ENCODE measurements around the gene LCN10.

Gene LCN10

GRCh38 chr9:136777359-136777758 lies 34.6 kb upstream of the LCN10 start:
- Histone ChIP-seq H2AFZ (ENCODE audit: low read depth, low read length) (no peak overlapping the region), H3K27me3 (ENCODE audit: low read depth, low read length) (peaks cover 33% of the 10 kb centered on the region), H3K36me3 (replicated peaks; ENCODE audit: low read depth, low read length) (no peaks in the 10 kb centered on the region), H3K9ac (ENCODE audit: low read length) (no peak overlapping the region), H3K79me2 (ENCODE audit: low read length) (no peaks in the 10 kb centered on the region), H4K20me1 (ENCODE audit: insufficient read depth, low read length) (no peaks in the 10 kb centered on the region), H3K27ac (ENCODE audit: low read length) (no peak overlapping the region), H3K4me3 (ENCODE audit: low read length) (no peak overlapping the region), H3K4me1 (ENCODE audit: low read length) (no peaks in the 10 kb centered on the region), H3K9me3 (ENCODE audit: insufficient read depth, low read length) (peaks cover 5% of the 10 kb centered on the region), H3K4me2 (ENCODE audit: low read length) (peak overlapping the region; percentile 4; the same call in 1 of the 2 replicates)
- TF ChIP-seq EZH2phosphoT487 (IDR thresholded peaks at IDR 0.05; ENCODE audit: low read depth), result no peak
- no peak for TF ChIP-seq CTCF (IDR thresholded peaks at IDR 0.05; ENCODE audit: low read depth, low read length)

GRCh38 chr9:136776947-136777346 lies 34.2 kb upstream of the LCN10 start:
- no peaks in the 10 kb centered on the region for H3K36me3 ChIP-seq (replicated peaks; ENCODE audit: low read depth, low read length)
- H3K4me2 ChIP-seq (ENCODE audit: low read length), result peak overlapping the region; percentile 4; the same call in 1 of the 2 replicates
- TF ChIP-seq EZH2phosphoT487 (IDR thresholded peaks at IDR 0.05; ENCODE audit: low read depth) (no peak), CTCF (IDR thresholded peaks at IDR 0.05; ENCODE audit: low read depth, low read length) (no peak)
- H3K9me3 ChIP-seq (ENCODE audit: insufficient read depth, low read length), result peaks cover 5% of the 10 kb centered on the region
- no peak overlapping the region for H3K27ac ChIP-seq (ENCODE audit: low read length)
- no peaks in the 10 kb centered on the region for H3K4me1 ChIP-seq (ENCODE audit: low read length)
- H3K4me3 ChIP-seq (ENCODE audit: low read length), result no peak overlapping the region
- peaks cover 33% of the 10 kb centered on the region for H3K27me3 ChIP-seq (ENCODE audit: low read depth, low read length)
- H2AFZ ChIP-seq (ENCODE audit: low read depth, low read length), result no peak overlapping the region
- H3K9ac ChIP-seq (ENCODE audit: low read length), result no peak overlapping the region
- H4K20me1 ChIP-seq (ENCODE audit: insufficient read depth, low read length), result no peaks in the 10 kb centered on the region
- H3K79me2 ChIP-seq (ENCODE audit: low read length), result no peaks in the 10 kb centered on the region

GRCh38 chr9:136775191-136775590 lies 32.5 kb upstream of the LCN10 start:
- no peaks in the 10 kb centered on the region for H3K36me3 ChIP-seq (replicated peaks; ENCODE audit: low read depth, low read length)
- H3K4me3 ChIP-seq (ENCODE audit: low read length), result no peak overlapping the region
- H2AFZ ChIP-seq (ENCODE audit: low read depth, low read length), result no peak overlapping the region
- no peaks in the 10 kb centered on the region for H3K79me2 ChIP-seq (ENCODE audit: low read length)
- no peak overlapping the region for H3K9ac ChIP-seq (ENCODE audit: low read length)
- no peak overlapping the region for H3K27ac ChIP-seq (ENCODE audit: low read length)
- TF ChIP-seq EZH2phosphoT487 (IDR thresholded peaks at IDR 0.05; ENCODE audit: low read depth) (no peak), CTCF (IDR thresholded peaks at IDR 0.05; ENCODE audit: low read depth, low read length) (no peak)
- peaks cover 31% of the 10 kb centered on the region for H3K27me3 ChIP-seq (ENCODE audit: low read depth, low read length)
- H4K20me1 ChIP-seq (ENCODE audit: insufficient read depth, low read length), result no peaks in the 10 kb centered on the region
- no peaks in the 10 kb centered on the region for H3K4me1 ChIP-seq (ENCODE audit: low read length)
- H3K4me2 ChIP-seq (ENCODE audit: low read length), result no peak overlapping the region
- H3K9me3 ChIP-seq (ENCODE audit: insufficient read depth, low read length), result peaks cover 5% of the 10 kb centered on the region

GRCh38 chr9:136774416-136775045 lies 31.8 kb upstream of the LCN10 start:
- H3K4me3 ChIP-seq (ENCODE audit: low read length), result no peak overlapping the region
- no peak overlapping the region for H3K27ac ChIP-seq (ENCODE audit: low read length)
- no peaks in the 10 kb centered on the region for H4K20me1 ChIP-seq (ENCODE audit: insufficient read depth, low read length)
- peaks cover 5% of the 10 kb centered on the region for H3K9me3 ChIP-seq (ENCODE audit: insufficient read depth, low read length)
- no peak overlapping the region for H3K9ac ChIP-seq (ENCODE audit: low read length)
- TF ChIP-seq EZH2phosphoT487 (IDR thresholded peaks at IDR 0.05; ENCODE audit: low read depth) (no peak), CTCF (IDR thresholded peaks at IDR 0.05; ENCODE audit: low read depth, low read length) (no peak)
- no peaks in the 10 kb centered on the region for H3K36me3 ChIP-seq (replicated peaks; ENCODE audit: low read depth, low read length)
- no peaks in the 10 kb centered on the region for H3K79me2 ChIP-seq (ENCODE audit: low read length)
- H3K27me3 ChIP-seq (ENCODE audit: low read depth, low read length), result peaks cover 25% of the 10 kb centered on the region
- no peak overlapping the region for H3K4me2 ChIP-seq (ENCODE audit: low read length)
- no peak overlapping the region for H2AFZ ChIP-seq (ENCODE audit: low read depth, low read length)
- no peaks in the 10 kb centered on the region for H3K4me1 ChIP-seq (ENCODE audit: low read length)

Measured in OCI-LY3 (cell line).